SK-N-SH treated with all-trans-retinoic acid at 6 μM for 48 hours (cell line): ENCODE results near the gene CABP7.

Experiments
- ATAC-seq: fragments of 200-7000 bp; cut with Tn5 transposase; 3 replicates; pipeline ENCODE4 v1.9.1; 2020; ENCODE audit warnings: mild to moderate bottlenecking, moderate library complexity
- ARNTL ChIP-seq: fragments of 450-650 bp; formaldehyde crosslinking; IDR thresholded peaks from 2 replicates; pipeline ENCODE4 v1.5.0; 2020; ENCODE audit warnings: low read depth, mild to moderate bottlenecking, moderate library complexity, borderline replicate concordance
- BACH2 ChIP-seq: fragments of 250-450 bp; sonication (Bioruptor Pico); IDR thresholded peaks from 2 replicates; pipeline ENCODE4 v1.9.0; 2021; ENCODE audit warnings: mild to moderate bottlenecking, borderline replicate concordance
- CSDC2 ChIP-seq: fragments of 250-450 bp; sonication (Bioruptor Pico); IDR thresholded peaks from 2 replicates; pipeline ENCODE4 v1.5.0; 2020; ENCODE audit warnings: mild to moderate bottlenecking, moderate library complexity
- CSRNP3 ChIP-seq: fragments of 250-450 bp; sonication (Bioruptor Pico); IDR thresholded peaks from 2 replicates; pipeline ENCODE4 v1.5.1; 2021; ENCODE audit warnings: mild to moderate bottlenecking, moderate library complexity
- ESRRG ChIP-seq: fragments of 250-450 bp; sonication (Bioruptor Pico); IDR thresholded peaks from 2 replicates; pipeline ENCODE4 v1.6.1; 2021; ENCODE audit warnings: mild to moderate bottlenecking
- GLIS3 ChIP-seq: fragments of 250-450 bp; sonication (Bioruptor Pico); IDR thresholded peaks from 2 replicates; pipeline ENCODE4 v1.5.0; 2020; ENCODE audit warnings: mild to moderate bottlenecking, moderate library complexity
- ISL1 ChIP-seq: fragments of 250-450 bp; sonication (Bioruptor Pico); IDR thresholded peaks from 2 replicates; pipeline ENCODE4 v2.1.2; 2022; ENCODE audit warnings: mild to moderate bottlenecking, moderate library complexity
- OSR1 ChIP-seq: fragments of 250-450 bp; sonication (Bioruptor Pico); IDR thresholded peaks from 2 replicates; pipeline ENCODE4 v1.8.0; 2022; ENCODE audit warnings: moderate library complexity, mild to moderate bottlenecking, inconsistent platforms
- PATZ1 ChIP-seq: fragments of 250-450 bp; sonication (Bioruptor Pico); IDR thresholded peaks from 2 replicates; pipeline ENCODE4 v1.8.0; 2020; ENCODE audit warnings: mild to moderate bottlenecking, moderate library complexity, borderline replicate concordance
- PPARA ChIP-seq: fragments of 250-450 bp; sonication (Bioruptor Pico); IDR thresholded peaks from 2 replicates; pipeline ENCODE4 v1.5.0; 2020; ENCODE audit warnings: mild to moderate bottlenecking, borderline replicate concordance
- RARB ChIP-seq: fragments of 250-450 bp; sonication (Bioruptor Pico); IDR thresholded peaks from 2 replicates; pipeline ENCODE4 v1.8.0; 2021; ENCODE audit warnings: mild to moderate bottlenecking, moderate library complexity
- SNAI2 ChIP-seq: fragments of 250-450 bp; sonication (Bioruptor Pico); IDR thresholded peaks from 2 replicates; pipeline ENCODE4 v1.5.0; 2020; ENCODE audit warnings: mild to moderate bottlenecking, moderate library complexity
- TOX ChIP-seq: fragments of 250-450 bp; sonication (Bioruptor Pico); IDR thresholded peaks from 2 replicates; pipeline ENCODE4 v1.8.0; 2021; ENCODE audit warnings: mild to moderate bottlenecking, moderate library complexity, borderline replicate concordance
- ZC3H10 ChIP-seq: fragments of 250-450 bp; sonication (Bioruptor Pico); IDR thresholded peaks from 2 replicates; pipeline ENCODE4 v1.5.1; 2021; ENCODE audit warnings: mild to moderate bottlenecking, moderate library complexity
- ZFP3 ChIP-seq: fragments of 250-450 bp; sonication (Bioruptor Pico); IDR thresholded peaks from 2 replicates; pipeline ENCODE4 v1.5.0; 2020; ENCODE audit warnings: mild to moderate bottlenecking, moderate library complexity
- ZNF565 ChIP-seq: fragments of 450-650 bp; formaldehyde crosslinking; conservative IDR thresholded peaks from 2 replicates; pipeline ENCODE4 v1.5.0; 2020; ENCODE audit warnings: low read depth, mild to moderate bottlenecking, moderate library complexity
- ZNF70 ChIP-seq: fragments of 450-650 bp; formaldehyde crosslinking; IDR thresholded peaks from 2 replicates; pipeline ENCODE4 v1.5.0; 2020; ENCODE audit warnings: mild to moderate bottlenecking, moderate library complexity
- ZNF8 ChIP-seq: fragments of 450-650 bp; formaldehyde crosslinking; IDR thresholded peaks from 2 replicates; pipeline ENCODE4 v1.5.0; 2020; ENCODE audit warnings: mild to moderate bottlenecking, moderate library complexity
- TF ChIP-seq, protein P1 (sequence below): fragments of 250-450 bp; sonication (Bioruptor Pico); IDR thresholded peaks from 2 replicates; pipeline ENCODE4 v1.5.0; 2020; ENCODE audit warnings: mild to moderate bottlenecking, moderate library complexity
- TF ChIP-seq, protein P2 (sequence below): fragments of 250-450 bp; sonication (Bioruptor Pico); IDR thresholded peaks from 2 replicates; pipeline ENCODE4 v1.5.1; 2020; ENCODE audit warnings: low read depth, mild to moderate bottlenecking, moderate library complexity

The CABP7 gene

GRCh38 chr22:29767171-29768051 lies 47.6 kb downstream of the CABP7 start, which contains the start of gene UQCR10:
UQCR10 (plus strand) TSS chr22:29767369; CDS start chr22:29767399, 30 bp downstream.
- TF ChIP-seq, protein P1, sequence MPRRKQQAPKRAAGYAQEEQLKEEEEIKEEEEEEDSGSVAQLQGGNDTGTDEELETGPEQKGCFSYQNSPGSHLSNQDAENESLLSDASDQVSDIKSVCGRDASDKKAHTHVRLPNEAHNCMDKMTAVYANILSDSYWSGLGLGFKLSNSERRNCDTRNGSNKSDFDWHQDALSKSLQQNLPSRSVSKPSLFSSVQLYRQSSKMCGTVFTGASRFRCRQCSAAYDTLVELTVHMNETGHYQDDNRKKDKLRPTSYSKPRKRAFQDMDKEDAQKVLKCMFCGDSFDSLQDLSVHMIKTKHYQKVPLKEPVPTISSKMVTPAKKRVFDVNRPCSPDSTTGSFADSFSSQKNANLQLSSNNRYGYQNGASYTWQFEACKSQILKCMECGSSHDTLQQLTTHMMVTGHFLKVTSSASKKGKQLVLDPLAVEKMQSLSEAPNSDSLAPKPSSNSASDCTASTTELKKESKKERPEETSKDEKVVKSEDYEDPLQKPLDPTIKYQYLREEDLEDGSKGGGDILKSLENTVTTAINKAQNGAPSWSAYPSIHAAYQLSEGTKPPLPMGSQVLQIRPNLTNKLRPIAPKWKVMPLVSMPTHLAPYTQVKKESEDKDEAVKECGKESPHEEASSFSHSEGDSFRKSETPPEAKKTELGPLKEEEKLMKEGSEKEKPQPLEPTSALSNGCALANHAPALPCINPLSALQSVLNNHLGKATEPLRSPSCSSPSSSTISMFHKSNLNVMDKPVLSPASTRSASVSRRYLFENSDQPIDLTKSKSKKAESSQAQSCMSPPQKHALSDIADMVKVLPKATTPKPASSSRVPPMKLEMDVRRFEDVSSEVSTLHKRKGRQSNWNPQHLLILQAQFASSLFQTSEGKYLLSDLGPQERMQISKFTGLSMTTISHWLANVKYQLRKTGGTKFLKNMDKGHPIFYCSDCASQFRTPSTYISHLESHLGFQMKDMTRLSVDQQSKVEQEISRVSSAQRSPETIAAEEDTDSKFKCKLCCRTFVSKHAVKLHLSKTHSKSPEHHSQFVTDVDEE (CRISPR knock-in tag) = no peak
- TF ChIP-seq GLIS3 (CRISPR knock-in tag) = no peak
- no peak for TF ChIP-seq ESRRG (CRISPR knock-in tag)
- TF ChIP-seq RARB (CRISPR knock-in tag) = no peak
- no peak for TF ChIP-seq ZNF8 (CRISPR knock-in tag)
- no peak for TF ChIP-seq CSRNP3 (CRISPR knock-in tag)
- no peak for TF ChIP-seq ZNF565 (CRISPR knock-in tag)
- no peak for TF ChIP-seq TOX (CRISPR knock-in tag)
- no peak for TF ChIP-seq ARNTL (CRISPR knock-in tag)
- TF ChIP-seq PATZ1 (CRISPR knock-in tag) = no peak

DNA sequence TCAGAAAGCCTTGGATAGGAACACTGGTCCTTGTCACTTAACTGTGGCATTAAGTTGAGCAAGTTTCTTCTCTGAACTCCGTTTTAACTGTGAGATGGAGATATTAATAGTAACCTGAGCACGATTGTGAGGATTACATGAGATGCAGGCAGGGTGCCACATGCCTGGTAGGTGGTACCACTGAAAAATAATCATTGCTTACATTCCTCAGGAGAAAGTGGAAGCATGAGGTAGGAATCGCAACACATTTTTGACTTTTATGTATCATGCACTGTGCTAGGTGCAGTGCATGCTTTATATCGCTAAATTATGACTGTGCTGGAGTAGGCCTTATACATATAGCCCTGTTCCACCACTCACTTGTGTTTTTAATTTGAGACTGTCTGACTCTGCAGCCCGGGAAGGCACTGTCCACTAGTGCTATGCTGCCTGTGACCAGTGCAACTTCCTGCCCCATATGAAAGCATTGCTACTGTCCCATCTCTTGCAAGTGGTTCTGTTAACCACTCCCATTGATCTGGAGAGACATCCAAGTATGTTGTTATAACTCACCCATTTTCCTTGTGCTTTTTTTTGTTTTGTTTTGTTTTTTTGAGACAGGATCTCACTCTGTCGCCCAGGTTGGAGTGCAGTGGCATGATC lies 48.4 kb downstream of the CABP7 start:
- TF ChIP-seq, protein P2, sequence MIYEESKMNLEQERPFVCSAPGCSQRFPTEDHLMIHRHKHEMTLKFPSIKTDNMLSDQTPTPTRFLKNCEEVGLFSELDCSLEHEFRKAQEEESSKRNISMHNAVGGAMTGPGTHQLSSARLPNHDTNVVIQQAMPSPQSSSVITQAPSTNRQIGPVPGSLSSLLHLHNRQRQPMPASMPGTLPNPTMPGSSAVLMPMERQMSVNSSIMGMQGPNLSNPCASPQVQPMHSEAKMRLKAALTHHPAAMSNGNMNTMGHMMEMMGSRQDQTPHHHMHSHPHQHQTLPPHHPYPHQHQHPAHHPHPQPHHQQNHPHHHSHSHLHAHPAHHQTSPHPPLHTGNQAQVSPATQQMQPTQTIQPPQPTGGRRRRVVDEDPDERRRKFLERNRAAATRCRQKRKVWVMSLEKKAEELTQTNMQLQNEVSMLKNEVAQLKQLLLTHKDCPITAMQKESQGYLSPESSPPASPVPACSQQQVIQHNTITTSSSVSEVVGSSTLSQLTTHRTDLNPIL (CRISPR knock-in tag) = no peak
- no peak for TF ChIP-seq SNAI2
- TF ChIP-seq ISL1 (CRISPR knock-in tag) = no peak
- TF ChIP-seq ZC3H10 (CRISPR knock-in tag) = no peak
- TF ChIP-seq BACH2 (CRISPR knock-in tag) = no peak
- TF ChIP-seq CSRNP3 (CRISPR knock-in tag) = no peak
- TF ChIP-seq ZNF70 = no peak
- no peak for TF ChIP-seq ZFP3
- no peak for TF ChIP-seq TOX (CRISPR knock-in tag)
- no peak for TF ChIP-seq OSR1 (CRISPR knock-in tag)
- TF ChIP-seq ZNF8 (CRISPR knock-in tag) = no peak
- TF ChIP-seq, all 23 proteins: peak for 0
- ATAC-seq = no peak

More at GRCh38 chr22:29767171-29768051, 47.6 kb downstream of the CABP7 start, which contains the start of gene UQCR10:
- ATAC-seq = peak; percentile 86

DNA sequence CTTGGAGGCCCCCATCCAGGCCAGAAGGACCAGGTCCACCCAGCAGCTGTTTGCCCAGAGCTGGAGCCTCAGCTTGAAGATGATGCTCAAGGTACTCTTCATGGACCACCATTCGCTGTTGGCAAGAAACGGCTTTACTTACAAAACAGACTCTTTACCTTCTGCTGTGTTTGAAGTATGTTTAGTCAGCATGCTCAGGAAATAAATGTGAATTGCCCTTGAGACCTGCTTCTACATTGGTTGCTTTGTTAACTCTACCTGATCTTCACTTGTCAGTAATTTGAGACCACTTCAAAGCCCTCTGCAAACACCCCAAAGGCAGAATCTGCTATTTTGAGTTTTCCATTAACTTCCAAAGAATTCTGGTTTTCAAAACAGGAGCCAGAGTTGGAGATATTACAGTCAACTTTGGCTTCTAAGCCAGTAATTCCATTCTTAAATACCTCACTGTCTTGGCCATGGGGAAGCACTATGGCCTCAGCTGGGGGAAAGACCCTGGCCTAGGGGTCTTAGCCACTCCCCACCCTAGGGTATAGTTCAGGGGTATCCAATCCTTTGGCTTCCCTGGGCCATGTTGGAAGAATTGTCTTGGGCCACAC lies 50.0 kb downstream of the CABP7 start:
- no peak for ATAC-seq
- TF ChIP-seq CSDC2 (CRISPR knock-in tag) (no peak), PPARA (CRISPR knock-in tag) (no peak)
